GM18505 (cell line): ENCODE measurements around the gene OAS1.
A peak's percentile ranks its signal among the peaks of the same experiment; 100 is the strongest.

Experiments
- ATAC-seq: cut with Tn5 transposase; IDR thresholded peaks from one replicate; pipeline ENCODE4 v1.9.1; 2021; ENCODE audit not compliant: unreplicated experiment
- POLR2A ChIP-seq: IDR thresholded peaks from 4 replicates; pipeline ENCODE4 v1.6.1; 2011; ENCODE audit warnings: borderline replicate concordance; ENCODE audit not compliant: insufficient read depth, insufficient read length; ENCODE audit errors: extremely low read depth

OAS1 gene

DNA sequence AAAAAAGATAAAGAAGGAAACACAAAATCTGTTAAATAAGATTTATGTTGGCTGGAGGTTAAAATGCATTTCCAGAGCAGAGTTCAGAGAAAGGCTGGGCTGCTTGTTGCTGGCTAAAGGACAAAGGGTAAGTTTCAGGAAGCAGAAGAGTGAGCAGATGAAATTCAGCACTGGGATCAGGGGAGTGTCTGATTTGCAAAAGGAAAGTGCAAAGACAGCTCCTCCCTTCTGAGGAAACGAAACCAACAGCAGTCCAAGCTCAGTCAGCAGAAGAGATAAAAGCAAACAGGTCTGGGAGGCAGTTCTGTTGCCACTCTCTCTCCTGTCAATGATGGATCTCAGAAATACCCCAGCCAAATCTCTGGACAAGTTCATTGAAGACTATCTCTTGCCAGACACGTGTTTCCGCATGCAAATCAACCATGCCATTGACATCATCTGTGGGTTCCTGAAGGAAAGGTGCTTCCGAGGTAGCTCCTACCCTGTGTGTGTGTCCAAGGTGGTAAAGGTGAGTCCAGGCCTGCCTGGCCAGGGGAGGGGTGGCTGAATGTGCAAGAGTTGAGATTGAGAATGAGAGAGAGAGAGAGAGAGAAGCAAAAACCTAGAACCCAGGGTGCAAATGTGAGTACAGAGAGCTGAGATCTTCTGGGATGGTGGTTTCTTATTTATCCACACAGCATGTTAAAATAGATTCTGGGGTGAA, at the start of gene OAS1:
TSS of gene OAS1 (plus strand) at position 251 of the 703 bp plus-strand sequence. CDS start at position 329, 78 bp downstream.
- ATAC-seq = peak; percentile 63

DNA sequence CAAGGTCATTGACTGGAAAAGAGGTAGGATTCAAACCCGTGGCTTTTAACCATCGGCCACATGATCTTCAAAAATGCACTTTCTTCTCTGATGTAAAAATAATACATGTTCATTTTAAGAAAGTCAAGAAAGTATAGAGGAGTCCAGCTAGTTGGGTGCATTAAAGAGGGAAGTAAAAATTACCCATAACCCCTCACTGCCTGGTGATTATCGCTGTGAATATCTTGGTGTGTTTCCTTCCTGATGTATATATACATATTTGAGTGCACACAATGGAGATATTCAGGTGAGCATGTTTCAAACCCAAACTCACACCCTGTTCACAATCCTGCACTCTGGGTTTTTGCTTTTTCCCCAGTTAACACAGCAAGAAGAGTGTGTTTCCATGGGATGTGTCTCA, 47.5 kb upstream of the OAS1 start:
- TF ChIP-seq POLR2A = no peak
- no peak for ATAC-seq

More for the DNA sequence above, at the start of gene OAS1:
- peak; percentile 81 for TF ChIP-seq POLR2A

DNA sequence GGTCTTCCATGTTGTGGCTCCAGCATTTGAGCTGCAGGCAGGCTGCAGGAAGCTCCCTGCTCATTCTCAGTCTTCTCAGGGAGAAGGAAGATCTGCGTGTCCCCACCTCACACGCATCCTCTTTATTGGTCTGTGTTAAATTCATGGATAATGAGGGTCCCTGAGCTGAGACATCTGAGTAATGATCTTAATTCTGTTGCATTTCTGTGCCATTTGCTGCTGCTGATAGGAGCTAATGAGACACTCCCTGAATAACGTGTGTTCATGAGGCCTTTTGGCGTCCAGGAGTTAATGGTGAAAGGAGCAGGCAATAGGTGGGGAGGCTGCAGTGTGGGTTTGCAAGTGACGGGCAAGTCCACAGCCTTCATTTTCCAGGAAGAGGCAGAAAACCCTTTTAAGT, 46.6 kb upstream of the OAS1 start:
- ATAC-seq = no peak
- no peak for TF ChIP-seq POLR2A

DNA sequence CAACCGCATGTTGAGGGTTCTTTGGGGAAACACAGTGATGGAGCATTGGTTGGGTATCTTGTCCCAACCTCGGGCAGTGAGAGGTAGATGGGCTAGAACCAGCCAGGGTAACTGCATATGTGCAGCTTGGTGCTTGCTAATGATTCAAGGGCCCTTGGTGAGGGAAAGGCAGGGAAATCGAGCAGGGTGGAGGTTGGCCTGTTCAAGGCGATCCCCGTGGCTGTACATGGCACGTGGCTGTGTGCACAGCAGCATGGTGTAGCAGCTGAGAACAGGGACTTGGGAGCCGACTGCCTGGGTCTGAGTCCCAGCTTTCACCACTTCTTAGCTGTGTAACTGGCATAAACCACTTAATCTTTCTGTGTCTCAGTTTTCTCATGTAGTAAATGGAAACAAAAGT, 45.5 kb upstream of the OAS1 start:
- no peak for ATAC-seq
- no peak for TF ChIP-seq POLR2A

DNA sequence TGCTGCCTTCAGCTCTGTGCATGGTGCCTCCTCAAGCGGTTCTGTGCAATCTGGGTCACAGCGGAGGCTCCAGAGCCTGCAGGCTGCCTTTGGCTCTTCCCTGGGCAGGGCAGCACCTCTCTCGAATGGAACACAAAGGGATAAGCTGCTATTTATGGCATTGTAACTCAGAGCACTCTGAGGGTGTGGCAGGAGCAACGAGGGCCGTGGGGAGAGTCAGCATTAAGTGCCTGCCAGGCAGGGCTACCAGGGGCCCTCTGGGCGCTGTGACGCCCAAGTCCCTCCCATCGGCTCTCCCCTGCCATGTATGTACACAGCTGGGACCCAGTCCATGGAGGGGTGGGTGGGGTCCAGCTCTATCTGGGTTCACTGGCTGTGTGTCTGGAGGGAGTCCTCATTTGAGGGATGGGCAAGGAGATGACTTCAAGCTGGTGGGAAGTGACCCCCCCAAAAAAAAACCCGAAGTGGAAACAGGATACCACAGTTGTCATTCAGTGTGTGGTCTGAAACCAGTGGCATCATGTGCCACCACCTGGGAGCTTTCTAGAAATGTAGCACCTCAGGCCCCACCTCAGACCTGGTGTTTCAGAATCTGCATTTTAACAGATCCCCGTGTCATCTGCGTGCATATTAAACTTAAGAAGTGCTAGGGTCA, 44.0 kb upstream of the OAS1 start:
- ATAC-seq = no peak
- no peak for TF ChIP-seq POLR2A

DNA sequence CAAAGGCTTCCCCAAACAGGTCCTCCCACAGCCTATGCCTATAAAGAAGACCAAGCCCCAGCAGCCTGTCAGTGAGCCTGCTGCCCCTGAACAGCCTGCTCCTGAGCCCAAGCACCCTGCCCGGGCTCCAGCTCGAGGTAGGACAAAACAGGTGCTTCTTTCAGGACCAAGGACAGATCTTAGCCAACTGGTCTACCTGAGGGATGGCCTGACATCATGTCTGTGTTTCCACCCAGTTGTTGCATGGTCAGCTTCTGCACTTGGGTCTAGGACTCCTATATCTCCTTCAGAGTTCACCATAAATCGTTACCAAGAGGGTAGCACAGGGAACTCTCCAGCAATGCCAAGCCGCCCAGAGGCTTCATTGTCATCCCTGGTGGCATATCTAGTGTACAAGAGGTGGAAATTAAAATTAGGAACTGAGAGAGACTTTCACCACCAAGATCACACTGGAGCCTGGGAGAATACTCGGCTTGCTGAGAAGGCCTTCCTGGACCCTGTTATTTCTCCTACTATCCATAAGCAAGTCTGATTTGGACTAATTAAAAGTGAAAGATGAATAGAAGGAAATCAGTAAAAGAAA, 38.2 kb upstream of the OAS1 start:
- no peak for TF ChIP-seq POLR2A
- ATAC-seq = no peak

DNA sequence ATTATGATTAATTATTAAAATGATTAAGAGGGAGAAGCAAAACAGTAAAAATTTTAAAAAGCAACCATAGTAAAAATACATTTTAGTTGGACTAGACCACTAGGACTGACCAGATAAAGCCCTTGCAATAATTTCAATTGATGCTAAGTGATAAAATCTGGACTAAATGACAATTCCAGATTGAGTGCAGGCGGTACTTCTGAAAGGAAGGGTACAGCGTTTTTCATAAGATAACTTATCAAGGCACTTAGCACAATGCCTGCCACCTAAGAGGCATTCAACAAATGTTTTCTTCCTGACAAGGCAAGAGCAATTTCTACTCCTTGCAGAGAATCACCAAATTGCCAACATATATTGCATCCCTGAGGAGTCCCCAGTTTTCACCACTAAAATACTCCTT, 37.7 kb upstream of the OAS1 start:
- ATAC-seq = no peak
- TF ChIP-seq POLR2A = no peak

DNA sequence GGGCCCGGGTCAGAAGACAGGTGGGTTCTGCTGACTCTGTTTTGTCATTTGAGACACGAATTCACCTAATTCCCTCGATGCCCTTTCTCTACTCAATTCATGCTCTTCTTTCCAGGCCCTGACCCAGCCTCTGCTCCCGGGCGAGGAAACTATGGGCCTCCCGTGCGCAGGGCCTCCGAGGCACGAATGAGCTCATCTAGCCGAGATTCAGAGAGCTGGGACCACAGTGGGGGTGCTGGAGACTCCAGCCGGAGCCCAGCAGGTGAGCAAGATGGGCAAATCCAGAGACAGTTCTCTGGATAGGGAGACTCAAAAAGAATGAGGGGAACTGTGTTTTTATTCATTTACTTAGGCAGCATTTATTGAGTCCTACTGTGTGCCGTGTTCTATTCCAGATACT, 37.0 kb upstream of the OAS1 start:
- no peak for ATAC-seq
- no peak for TF ChIP-seq POLR2A

DNA sequence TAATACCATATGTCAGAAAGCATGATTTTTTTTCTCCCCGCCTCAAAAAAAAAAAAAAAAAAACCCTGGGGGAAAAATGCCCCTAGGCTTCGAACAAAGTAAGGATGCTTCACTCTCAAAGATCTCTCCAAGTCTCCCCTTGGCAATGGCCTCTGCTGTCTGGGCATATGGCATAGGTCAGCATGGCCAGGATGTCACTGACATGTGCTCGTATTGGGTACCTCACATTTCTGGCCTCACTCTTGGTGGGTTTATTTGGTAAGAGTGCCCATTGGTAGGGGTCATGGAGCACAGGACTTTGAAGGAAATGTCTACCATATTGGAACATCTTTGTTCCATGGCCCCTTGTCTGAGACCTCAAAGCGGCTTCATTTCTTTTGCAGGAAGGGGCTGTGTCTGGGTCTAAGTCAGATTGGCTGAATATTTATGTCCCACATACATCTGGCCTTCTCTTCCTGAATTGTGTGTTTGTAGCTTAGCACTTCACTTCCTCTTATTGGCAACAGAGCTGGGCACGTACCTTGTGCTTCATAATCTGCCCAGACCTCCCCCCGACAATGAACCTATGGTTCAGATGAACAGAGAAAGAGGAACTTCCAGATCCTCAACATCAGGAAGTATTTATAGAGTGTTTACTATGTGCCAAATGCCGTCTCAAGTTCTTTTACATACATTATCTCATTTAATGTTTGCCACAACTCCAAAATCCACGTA, 36.3 kb upstream of the OAS1 start:
- no peak for TF ChIP-seq POLR2A
- no peak for ATAC-seq

DNA sequence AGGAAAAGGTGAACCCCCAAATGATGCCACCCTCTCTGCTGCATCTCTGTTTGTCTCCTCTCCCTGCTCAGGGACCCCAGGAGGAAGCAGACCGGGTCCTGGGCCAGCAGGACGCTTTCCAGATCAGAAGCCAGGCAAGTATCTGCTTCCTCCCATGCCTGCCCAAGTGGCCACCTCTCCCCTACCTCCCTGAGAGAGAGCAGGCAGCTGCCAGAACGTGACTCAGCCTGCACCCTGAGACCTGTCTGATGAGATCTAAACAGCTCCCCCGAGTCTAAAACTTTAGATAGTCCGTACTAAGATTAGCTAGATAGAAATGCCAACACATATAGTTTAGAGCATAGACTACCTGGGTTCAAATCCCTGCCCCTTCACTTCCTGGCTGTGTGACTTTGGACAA, 31.2 kb upstream of the OAS1 start:
- no peak for ATAC-seq
- TF ChIP-seq POLR2A = no peak

DNA sequence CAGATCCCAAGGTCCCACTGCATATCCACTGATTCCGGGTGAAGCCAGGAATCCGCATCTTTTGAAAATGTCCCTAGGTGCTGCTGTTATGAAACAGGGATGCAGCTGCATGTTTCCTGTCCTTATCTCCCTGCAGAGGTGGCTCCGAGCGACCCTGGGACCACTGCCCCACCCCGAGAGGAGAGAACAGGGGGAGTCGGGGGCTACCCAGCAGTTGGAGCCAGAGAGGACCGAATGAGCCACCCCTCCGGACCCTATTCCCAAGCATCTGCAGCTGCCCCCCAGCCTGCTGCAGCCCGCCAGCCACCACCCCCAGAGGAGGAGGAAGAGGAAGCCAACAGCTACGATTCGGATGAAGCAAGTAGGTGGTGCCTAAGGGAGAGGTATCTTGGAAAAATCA, 30.3 kb upstream of the OAS1 start:
- no peak for TF ChIP-seq POLR2A

DNA sequence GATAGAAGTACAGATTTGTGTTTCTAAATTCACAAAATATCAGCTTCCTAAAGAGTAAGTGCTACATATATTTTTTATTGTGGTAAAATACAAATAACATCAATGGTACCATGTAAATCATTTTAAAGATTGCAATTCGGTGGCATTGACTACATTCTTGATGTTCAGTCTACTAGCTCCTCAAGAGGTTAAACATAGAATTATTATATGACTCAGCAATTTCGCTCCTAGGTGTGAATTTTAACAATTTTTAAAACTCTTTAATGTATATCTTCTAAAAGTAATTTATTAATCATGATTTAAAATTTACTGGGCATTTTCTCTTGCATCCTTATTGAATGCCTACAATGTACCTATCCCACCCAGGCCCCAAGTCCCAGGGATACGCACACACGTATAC, 29.8 kb upstream of the OAS1 start:
- no peak for ATAC-seq
- no peak for TF ChIP-seq POLR2A

More for the DNA sequence above, 30.3 kb upstream of the OAS1 start:
- ATAC-seq = no peak

DNA sequence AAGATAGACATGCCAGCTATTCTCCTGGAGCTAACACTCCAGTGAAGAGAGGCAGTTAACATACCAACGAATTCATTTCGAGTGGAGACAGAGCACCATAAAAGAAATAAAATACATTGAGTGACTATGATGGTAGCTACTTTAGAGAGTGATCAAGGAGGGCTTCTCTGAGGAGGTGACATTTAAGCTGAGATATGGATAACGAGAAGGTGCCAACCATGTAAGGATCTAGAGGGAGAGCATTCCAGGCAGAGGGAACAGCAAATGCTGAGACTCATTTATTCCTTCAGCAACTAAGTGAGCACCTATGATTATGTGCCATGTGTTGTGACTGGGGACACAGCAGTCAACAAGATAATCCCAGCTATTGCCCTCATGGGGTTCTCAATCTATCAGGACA, 28.3 kb upstream of the OAS1 start:
- no peak for ATAC-seq
- no peak for TF ChIP-seq POLR2A
